Breast epithelium (tissue), 3 donors: ENCODE measurements around the gene RNF223.

Experiments used
- POLR2A ChIP-seq: fragments of 450-650 bp; IDR thresholded peaks from one replicate; pipeline ENCODE4 v1.6.1; 2016; ENCODE audit warnings: antibody characterized with exemption, mild to moderate bottlenecking, moderate library complexity
- POLR2AphosphoS5 ChIP-seq, 3 donors: sonication (generic); formaldehyde crosslinking; IDR thresholded peaks; one replicate each; pipeline ENCODE4 v1.6.1; 2017; ENCODE audit warnings: antibody characterized with exemption in 3 of 3
- TF ChIP-seq, protein P1 (sequence below), 3 donors: fragments of 450-650 bp; IDR thresholded peaks; one replicate each; pipeline ENCODE4 v1.5.1; 2016 to 2017; ENCODE audit warnings: antibody characterized with exemption in 3 of 3, mild to moderate bottlenecking in 3 of 3, moderate library complexity in 3 of 3

DNA sequence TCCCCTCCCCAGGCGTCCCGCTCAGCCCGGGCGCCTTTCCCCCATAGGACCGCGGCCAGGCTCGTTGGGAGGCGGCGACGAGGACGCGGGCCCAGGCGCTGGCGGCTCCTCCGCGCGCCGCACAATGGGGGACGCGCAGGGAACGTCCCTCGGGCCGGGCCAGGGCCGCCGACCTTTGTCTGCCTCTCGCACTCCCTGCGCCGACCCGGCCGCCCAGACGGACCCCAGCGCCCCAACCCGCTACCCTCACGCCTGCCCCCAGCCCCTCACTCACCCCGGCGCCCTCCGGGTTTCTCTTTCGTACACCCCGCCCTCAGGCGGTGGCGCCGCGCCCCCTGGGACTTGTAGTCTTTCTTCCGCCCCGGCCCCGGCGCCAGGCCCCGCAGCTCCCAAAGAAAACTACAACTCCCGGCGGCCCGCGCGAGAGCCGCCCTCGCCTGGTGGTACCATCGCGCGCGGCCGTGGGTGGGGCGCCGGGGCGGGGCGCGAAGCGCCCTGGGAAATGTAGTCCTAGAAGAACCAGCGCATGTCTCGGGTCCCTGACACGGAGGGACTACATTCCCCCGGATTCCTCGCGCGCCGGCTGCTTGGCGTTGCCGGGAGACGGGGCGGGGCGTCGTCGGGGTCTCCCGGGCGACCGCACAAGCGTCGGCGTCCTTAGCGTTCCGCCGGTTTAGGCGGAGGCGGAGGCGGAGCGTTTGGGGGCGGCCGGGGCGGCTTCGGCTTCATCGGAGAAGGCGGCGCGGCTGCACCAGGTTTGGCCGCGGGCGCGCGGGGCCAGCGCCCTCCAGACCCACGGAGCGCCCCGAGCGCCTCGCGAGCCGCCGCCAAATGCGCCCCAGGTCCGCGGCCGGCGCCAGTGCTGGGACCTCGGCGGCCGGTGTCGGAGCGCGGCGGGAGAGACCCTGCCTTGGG lies 41.9 kb upstream of the RNF223 start, which contains the start of gene C1orf159:
- TF ChIP-seq POLR2A (no peak), POLR2AphosphoS5 (IDR thresholded peaks at IDR 0.05) (peak in 2 of 3 donors; percentile 53 to 68)
- TF ChIP-seq, protein P1, sequence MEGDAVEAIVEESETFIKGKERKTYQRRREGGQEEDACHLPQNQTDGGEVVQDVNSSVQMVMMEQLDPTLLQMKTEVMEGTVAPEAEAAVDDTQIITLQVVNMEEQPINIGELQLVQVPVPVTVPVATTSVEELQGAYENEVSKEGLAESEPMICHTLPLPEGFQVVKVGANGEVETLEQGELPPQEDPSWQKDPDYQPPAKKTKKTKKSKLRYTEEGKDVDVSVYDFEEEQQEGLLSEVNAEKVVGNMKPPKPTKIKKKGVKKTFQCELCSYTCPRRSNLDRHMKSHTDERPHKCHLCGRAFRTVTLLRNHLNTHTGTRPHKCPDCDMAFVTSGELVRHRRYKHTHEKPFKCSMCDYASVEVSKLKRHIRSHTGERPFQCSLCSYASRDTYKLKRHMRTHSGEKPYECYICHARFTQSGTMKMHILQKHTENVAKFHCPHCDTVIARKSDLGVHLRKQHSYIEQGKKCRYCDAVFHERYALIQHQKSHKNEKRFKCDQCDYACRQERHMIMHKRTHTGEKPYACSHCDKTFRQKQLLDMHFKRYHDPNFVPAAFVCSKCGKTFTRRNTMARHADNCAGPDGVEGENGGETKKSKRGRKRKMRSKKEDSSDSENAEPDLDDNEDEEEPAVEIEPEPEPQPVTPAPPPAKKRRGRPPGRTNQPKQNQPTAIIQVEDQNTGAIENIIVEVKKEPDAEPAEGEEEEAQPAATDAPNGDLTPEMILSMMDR (IDR thresholded peaks at IDR 0.05), result peak in 2 of 3 donors; percentile 3 to 26
